Middle frontal gyrus (tissue), 1 donor: Measurements from ENCODE around the gene ODAD4.
"Not testable (repeated sequence)": the region's sequence is repeated elsewhere in the genome, so short reads cannot be mapped to it uniquely, and the experiment has no call there.

Experiments
- DNase-seq: peaks from one replicate; pipeline ENCODE4 v3.0.0-alpha.2; 2015; ENCODE audit warnings: low spot score; ENCODE audit errors: extremely low spot score

The ODAD4 gene

GRCh38 chr17:42001729-42002128, 71.3 kb downstream of the ODAD4 start:
- DNase-seq: no peak

- DNase-seq: no peak
These were observed 71.9 kb downstream of the ODAD4 start for GRCh38 chr17:42002175-42002791.

GRCh38 chr17:42002792-42003301, 72.4 kb downstream of the ODAD4 start:
- no peak for DNase-seq

- DNase-seq: no peak
These were observed 74.7 kb downstream of the ODAD4 start for GRCh38 chr17:42005166-42005565.

- peak; percentile 36 for DNase-seq
These were observed 78.8 kb downstream of the ODAD4 start for GRCh38 chr17:42009170-42009569.

GRCh38 chr17:42010266-42010680, 79.9 kb downstream of the ODAD4 start:
- not testable (repeated sequence) for DNase-seq

GRCh38 chr17:42010898-42011516, 80.6 kb downstream of the ODAD4 start:
- DNase-seq: no peak

- not testable (repeated sequence) for DNase-seq
These were observed 81.9 kb downstream of the ODAD4 start for GRCh38 chr17:42012363-42012762.

- not testable (repeated sequence) for DNase-seq
These were observed 83.3 kb downstream of the ODAD4 start for GRCh38 chr17:42013740-42014139.
